BJ (cell line): ENCODE data around the gene CDK8. TPM values are rescaled to one million over a fixed set of nuclear protein-coding genes. Genes with fewer than 3 reads are reported as not detected.

ENCODE experiments used
- CTCF ChIA-PET: fragments of 350-600 bp; formaldehyde crosslinking; extraction: SDS; loops from one replicate; lab custom pipeline; 2021; ENCODE audit warnings: antibody characterized with exemption, inconsistent platforms; lab: Yijun Ruan, JAX
- POLR2A ChIA-PET: fragments of 300-600 bp; sonication (Branson Sonifier 250); formaldehyde crosslinking; extraction: SDS; loops from one replicate; lab custom pipeline; 2021; ENCODE audit warnings: antibody characterized with exemption; lab: Charles Lee
- DNase-seq: peaks from one replicate; pipeline ENCODE4 v3.0.0-alpha.2; 2011; ENCODE audit warnings: low read depth
- H3K27me3 ChIP-seq: 2 replicates; pipeline ENCODE4 v1.6.0; 2011; ENCODE audit warnings: low read length; ENCODE audit not compliant: control insufficient read depth, insufficient read depth
- H3K36me3 ChIP-seq: 2 replicates; pipeline ENCODE4 v1.5.1; 2011; ENCODE audit warnings: low read length; ENCODE audit not compliant: control insufficient read depth, insufficient read depth
- H3K4me3 ChIP-seq: 2 replicates; pipeline ENCODE4 v1.5.1; 2011; ENCODE audit warnings: low read depth, mild to moderate bottlenecking, control low read depth, low read length
- polyA plus RNA-seq: library from polyadenylated mRNA; depleted of rRNA; stranded (reverse); fragments of >200 nt; gene quantifications from 2 replicates; pipeline ENCODE4 v1.2.3, GENCODE V29; 2011
- TF ChIP-seq, protein P1 (sequence below): IDR thresholded peaks from 2 replicates; pipeline ENCODE4 v1.5.1; 2011; ENCODE audit warnings: low read depth, mild to moderate bottlenecking, control low read depth, inconsistent platforms, low read length, moderate library complexity; ENCODE audit not compliant: insufficient read depth

The CDK8 gene
- polyA plus RNA-seq, 1 experiment = 13.7 TPM

DNA sequence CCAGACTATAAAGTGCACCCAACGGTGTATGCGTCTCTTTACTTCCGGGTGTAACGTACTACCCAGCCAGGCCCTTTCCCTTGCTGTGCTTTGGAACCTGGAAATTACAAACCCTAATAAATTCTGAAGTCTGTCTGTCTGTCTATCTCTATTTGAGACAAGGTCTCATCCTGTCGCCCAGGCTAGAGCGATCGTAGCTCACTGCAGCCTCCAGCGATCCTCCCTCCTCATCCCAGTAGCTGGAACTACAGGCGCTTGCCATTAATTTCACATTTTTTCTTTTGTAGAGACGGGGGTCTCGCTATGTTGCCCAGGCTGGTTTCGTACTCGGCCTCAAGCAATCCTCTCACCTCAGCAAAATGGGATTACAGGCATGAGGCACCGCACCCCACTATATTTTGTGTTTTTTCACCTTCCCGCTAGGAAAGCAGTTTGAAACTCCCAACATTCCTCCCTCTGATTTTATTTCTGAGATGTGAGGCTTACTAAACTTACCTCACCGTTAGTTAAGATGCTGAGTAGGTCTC lies 31.3 kb upstream of the CDK8 start:
- DNase-seq = no peak
- peak overlapping the region; percentile 71 for H3K4me3 ChIP-seq
- ChIA-PET CTCF (interaction anchor here (1.3 to 1.5 kb wide), 2 partner anchors 10 to 476 kb away, joined by 4 to 7 read pairs; no protein-coding TSS in a partner anchor), POLR2A (no interaction called here)
- no peaks in the 10 kb centered on the region for H3K27me3 ChIP-seq
- peaks cover 2% of the 10 kb centered on the region for H3K36me3 ChIP-seq
- TF ChIP-seq, protein P1, sequence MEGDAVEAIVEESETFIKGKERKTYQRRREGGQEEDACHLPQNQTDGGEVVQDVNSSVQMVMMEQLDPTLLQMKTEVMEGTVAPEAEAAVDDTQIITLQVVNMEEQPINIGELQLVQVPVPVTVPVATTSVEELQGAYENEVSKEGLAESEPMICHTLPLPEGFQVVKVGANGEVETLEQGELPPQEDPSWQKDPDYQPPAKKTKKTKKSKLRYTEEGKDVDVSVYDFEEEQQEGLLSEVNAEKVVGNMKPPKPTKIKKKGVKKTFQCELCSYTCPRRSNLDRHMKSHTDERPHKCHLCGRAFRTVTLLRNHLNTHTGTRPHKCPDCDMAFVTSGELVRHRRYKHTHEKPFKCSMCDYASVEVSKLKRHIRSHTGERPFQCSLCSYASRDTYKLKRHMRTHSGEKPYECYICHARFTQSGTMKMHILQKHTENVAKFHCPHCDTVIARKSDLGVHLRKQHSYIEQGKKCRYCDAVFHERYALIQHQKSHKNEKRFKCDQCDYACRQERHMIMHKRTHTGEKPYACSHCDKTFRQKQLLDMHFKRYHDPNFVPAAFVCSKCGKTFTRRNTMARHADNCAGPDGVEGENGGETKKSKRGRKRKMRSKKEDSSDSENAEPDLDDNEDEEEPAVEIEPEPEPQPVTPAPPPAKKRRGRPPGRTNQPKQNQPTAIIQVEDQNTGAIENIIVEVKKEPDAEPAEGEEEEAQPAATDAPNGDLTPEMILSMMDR = no peak

DNA sequence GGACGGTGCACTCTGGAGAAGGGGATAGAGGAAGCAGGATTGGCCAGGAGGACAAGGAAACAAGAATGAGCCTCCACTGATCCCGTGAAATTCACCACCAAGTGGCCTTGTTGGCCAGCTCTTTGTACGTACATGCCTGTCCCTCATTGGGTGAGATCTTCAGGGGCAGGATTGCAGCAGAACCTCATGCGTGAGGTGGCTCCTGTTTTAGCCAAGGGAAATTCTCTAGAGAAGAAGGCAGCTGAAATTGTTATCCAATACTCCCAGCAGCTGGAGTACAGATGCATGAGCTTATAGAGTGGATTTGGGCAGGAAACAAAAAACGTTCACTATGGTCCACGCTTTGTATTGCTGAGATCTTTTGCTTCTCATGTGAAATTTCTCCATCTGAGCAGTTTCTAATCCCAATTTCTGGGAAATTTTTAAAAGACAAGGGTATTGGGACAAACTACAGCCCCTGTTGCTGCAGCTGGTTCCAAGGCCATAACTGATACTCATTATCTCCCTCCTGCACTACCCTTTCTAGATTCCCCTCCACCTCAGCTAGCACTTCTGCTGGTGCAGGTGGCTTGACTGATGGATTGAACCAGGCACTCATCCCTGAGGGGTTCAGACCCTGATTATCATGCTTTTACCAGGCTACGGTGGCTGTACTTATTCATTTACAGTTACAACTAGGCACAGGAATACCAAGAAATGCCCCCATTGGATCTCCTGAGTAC lies 27.9 kb upstream of the CDK8 start:
- H3K27me3 ChIP-seq = no peaks in the 10 kb centered on the region
- no peak overlapping the region for H3K4me3 ChIP-seq
- TF ChIP-seq, protein P1 = no peak
- ChIA-PET POLR2A (no interaction called here), CTCF (no interaction called here)
- DNase-seq = no peak
- H3K36me3 ChIP-seq = no peaks in the 10 kb centered on the region

DNA sequence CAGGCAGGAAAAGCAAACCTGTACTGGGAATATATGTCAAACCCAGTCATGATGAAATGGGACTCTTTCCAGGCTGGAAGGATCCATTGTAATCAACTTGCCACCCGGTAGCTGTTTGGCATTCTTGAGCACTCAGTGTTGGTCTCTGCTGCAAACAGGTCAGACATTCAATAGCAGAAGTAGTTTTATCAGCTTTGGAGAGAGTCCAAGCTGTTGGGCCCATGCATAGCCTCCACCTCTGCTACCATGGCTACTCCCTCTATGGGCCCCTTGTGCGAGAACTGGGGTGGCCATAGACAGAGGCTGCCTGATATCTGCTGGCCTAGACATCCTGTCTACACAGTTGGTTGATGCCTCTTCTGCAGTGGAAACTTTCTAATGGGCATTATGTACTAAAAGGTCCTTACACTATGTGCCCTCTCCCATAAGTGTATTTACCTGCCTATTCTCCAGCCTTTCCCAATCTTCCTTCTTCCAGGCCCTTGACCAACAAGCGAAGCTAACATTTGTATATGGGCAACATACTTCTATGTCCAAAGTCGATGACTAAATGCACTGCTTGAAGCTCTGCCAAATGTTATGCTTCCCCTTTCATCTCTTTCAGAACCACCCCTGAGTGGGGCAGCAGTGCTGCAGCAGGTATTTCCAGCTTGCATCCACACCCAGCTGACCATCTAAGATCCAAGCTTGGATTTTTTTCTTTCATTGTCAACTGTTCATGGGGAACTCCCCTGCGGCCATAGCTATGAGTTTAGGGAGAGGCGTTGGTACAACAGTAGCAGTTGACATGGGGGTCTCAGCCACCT lies 26.6 kb upstream of the CDK8 start:
- no peaks in the 10 kb centered on the region for H3K27me3 ChIP-seq
- no peak for DNase-seq
- no peaks in the 10 kb centered on the region for H3K36me3 ChIP-seq
- H3K4me3 ChIP-seq = no peak overlapping the region
- POLR2A ChIA-PET = no interaction called here
- TF ChIP-seq, protein P1 = no peak
- CTCF ChIA-PET = interaction anchor here (1.0 kb wide), 1 partner anchor 471 kb away, joined by 3 read pairs; no protein-coding TSS in a partner anchor

DNA sequence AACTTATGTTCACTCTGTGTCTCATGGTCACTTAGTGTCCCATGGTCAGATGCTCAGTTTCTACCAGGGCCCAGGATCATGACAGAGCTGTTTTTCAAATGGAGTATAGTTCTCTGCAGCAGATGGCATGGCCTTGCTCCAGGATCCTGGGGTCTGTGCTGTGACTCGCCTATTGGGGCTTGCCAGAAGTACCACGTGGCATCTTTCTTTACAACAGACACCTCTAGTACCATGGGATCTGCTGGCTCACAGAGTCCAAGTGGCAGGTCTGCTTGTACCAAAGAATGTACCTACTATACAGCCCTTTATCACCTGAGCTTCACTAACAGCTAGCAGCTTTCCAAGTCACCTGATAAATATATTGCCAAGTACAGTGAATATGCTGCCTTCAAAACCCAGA lies 25.8 kb upstream of the CDK8 start:
- ChIA-PET POLR2A (no interaction called here), CTCF (interaction anchor here (1.0 kb wide), 1 partner anchor 470 kb away, joined by 3 read pairs; no protein-coding TSS in a partner anchor)
- Histone ChIP-seq H3K36me3 (no peaks in the 10 kb centered on the region), H3K4me3 (no peak overlapping the region), H3K27me3 (no peaks in the 10 kb centered on the region)
- DNase-seq = no peak
- TF ChIP-seq, protein P1 = no peak

DNA sequence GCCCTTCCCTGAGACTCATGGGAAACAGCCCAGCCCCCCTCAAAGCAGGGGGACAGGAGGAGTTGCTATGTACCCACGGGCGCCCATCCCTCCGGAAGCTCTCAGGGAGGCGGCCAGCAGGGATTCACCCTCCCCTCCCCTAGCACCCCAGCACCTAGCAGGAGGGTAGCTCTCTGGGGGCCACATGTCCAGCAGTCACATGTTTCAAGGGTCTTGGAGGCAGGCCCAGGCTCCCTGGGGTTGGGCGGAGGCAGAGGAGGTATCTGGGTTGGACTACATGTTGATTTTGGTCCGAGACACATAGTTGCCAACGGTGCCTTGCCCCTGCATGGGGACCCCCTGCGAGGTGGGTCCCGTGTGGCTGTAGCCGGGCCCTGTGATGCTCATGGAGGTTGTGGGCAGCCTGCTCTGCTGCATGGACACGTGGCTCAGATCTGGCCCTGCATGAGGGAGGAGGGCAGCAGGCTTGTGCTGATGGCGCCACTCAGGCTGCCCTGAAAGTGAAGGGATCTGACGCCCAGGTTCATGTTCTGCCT lies 24.8 kb upstream of the CDK8 start:
- ChIA-PET POLR2A (no interaction called here), CTCF (no interaction called here)
- no peak for DNase-seq
- Histone ChIP-seq H3K36me3 (no peaks in the 10 kb centered on the region), H3K4me3 (no peak overlapping the region), H3K27me3 (no peaks in the 10 kb centered on the region)
- TF ChIP-seq, protein P1 = no peak
